Endodermal cell (in vitro differentiated cells): ENCODE data around the gene LCE1A. TPM values are rescaled to one million over a fixed set of nuclear protein-coding genes. Genes with fewer than 3 reads are reported as not detected.

Source experiments
- DNase-seq: peaks from one replicate; pipeline ENCODE4 v3.0.0-alpha.2; 2017
- H3K27ac ChIP-seq: 2 replicates; pipeline ENCODE4 v1.5.1; 2013; ENCODE audit warnings: mild to moderate bottlenecking, low read depth, low read length, moderate library complexity
- H3K27me3 ChIP-seq: 2 replicates; pipeline ENCODE4 v1.6.1; 2013; ENCODE audit warnings: mild to moderate bottlenecking, low read length, moderate library complexity; ENCODE audit not compliant: insufficient read depth, control insufficient read depth, poor library complexity, severe bottlenecking
- H3K36me3 ChIP-seq: 2 replicates; pipeline ENCODE4 v1.7.0; 2013; ENCODE audit warnings: mild to moderate bottlenecking, low read length, moderate library complexity; ENCODE audit not compliant: control insufficient read depth, insufficient read depth
- H3K4me1 ChIP-seq: one replicate; pipeline ENCODE4 v1.7.0; 2013; ENCODE audit warnings: low read length; ENCODE audit not compliant: control insufficient read depth, insufficient read depth
- H3K4me3 ChIP-seq: 2 replicates; pipeline ENCODE4 v1.5.1; 2013; ENCODE audit warnings: mild to moderate bottlenecking, low read length, moderate library complexity
- H3K9ac ChIP-seq: 2 replicates; pipeline ENCODE4 v1.6.1; 2013; ENCODE audit warnings: mild to moderate bottlenecking, low read length, moderate library complexity; ENCODE audit not compliant: poor library complexity, severe bottlenecking; ENCODE audit errors: extremely low read depth
- H3K9me3 ChIP-seq: 2 replicates; pipeline ENCODE4 v1.6.1; 2013; ENCODE audit warnings: mild to moderate bottlenecking, low read length, moderate library complexity; ENCODE audit not compliant: control insufficient read depth
- H3K27ac Mint-ChIP-seq: 2 replicates; pipeline ENCODE4 v1.8.0; 2020; ENCODE audit warnings: mixed read lengths
- H3K27me3 Mint-ChIP-seq: 2 replicates; pipeline ENCODE4 v1.8.0; 2021; ENCODE audit warnings: mild to moderate bottlenecking, mixed read lengths; ENCODE audit not compliant: insufficient read depth
- H3K36me3 Mint-ChIP-seq: 2 replicates; pipeline ENCODE4 v1.8.0; 2020; ENCODE audit warnings: low read depth, mixed read lengths
- H3K4me1 Mint-ChIP-seq: 2 replicates; pipeline ENCODE4 v1.8.0; 2020; ENCODE audit warnings: mixed read lengths
- H3K4me3 Mint-ChIP-seq: 2 replicates; pipeline ENCODE4 v1.8.0; 2020; ENCODE audit warnings: mild to moderate bottlenecking, moderate library complexity, mixed read lengths
- H3K9me3 Mint-ChIP-seq: 2 replicates; pipeline ENCODE4 v1.8.0; 2020; ENCODE audit warnings: mild to moderate bottlenecking, mixed read lengths
- CTCF ChIP-seq: fragments of 200-600 bp; sonication (generic); conservative IDR thresholded peaks from 2 replicates; pipeline ENCODE4 v1.5.0; 2021; ENCODE audit warnings: antibody characterized with exemption, mild to moderate bottlenecking
- WGBS, 2 experiments: methylation state at CpG; one replicate each; pipeline versions ENCODE4 v1.1.5 to v1.1.7; 2013; ENCODE audit warnings: missing lambda C conversion rate in 2 of 2, mixed read lengths in 1 of 2; ENCODE audit not compliant: insufficient coverage in 1 of 2, insufficient read length in 1 of 2; 5-methylcytosine and 5-hydroxymethylcytosine counted together
- total RNA-seq, 2 donors: library from RNA; stranded (reverse); fragmentation: NEBNext Ultra II Directional in 1 of 2; extraction: Animal tissue kit (Norgen Biotek cat#: 25700) in 1 of 2; gene quantifications; 2 replicates in 1 of 2; 3 replicates in 1 of 2; pipeline ENCODE4 v1.2.1, GENCODE V29; 2021

LCE1A gene
- total RNA-seq, 2 donors from 2014 or later = not detected

DNA sequence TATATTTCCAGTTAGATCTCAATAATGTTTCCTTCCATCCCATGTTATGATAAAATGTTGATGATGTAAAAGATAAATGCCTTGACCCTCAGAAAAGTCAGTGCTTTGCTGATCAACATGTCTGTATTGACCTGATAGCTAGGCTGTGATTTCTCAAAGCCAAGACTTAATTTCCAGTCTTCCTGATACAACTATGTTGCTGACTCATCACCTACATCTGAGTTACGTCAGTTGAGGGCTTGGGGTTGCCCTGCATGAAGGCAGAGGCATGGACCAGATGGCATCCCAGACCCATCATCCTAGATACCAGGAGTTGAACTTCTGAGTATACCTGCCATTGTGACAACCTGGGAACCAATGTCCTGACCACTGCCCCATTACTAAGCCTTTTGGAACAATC is 25.9 kb upstream of the LCE1A start:
- Histone ChIP-seq H3K27me3 (no peaks in the 10 kb centered on the region), H3K36me3 (no peaks in the 10 kb centered on the region), H3K4me3 (no peak overlapping the region), H3K9ac (no peak overlapping the region), H3K27ac (no peak overlapping the region), H3K9me3 (peaks cover 63% of the 10 kb centered on the region), H3K4me1 (no peaks in the 10 kb centered on the region)
- 59 to 64% methylated on average over 1 of the region's 1 CpG for WGBS, 2 experiments
- H3K36me3 Mint-ChIP-seq = no peaks in the 10 kb centered on the region
- DNase-seq = no peak
- H3K4me3 Mint-ChIP-seq = no peak overlapping the region
- no peak for TF ChIP-seq CTCF
- peaks cover 87% of the 10 kb centered on the region for H3K9me3 Mint-ChIP-seq
- H3K27me3 Mint-ChIP-seq = peaks cover 2% of the 10 kb centered on the region
- no peak overlapping the region for H3K27ac Mint-ChIP-seq
- H3K4me1 Mint-ChIP-seq = no peaks in the 10 kb centered on the region

- Mint-ChIP-seq H3K4me1 (no peaks in the 10 kb centered on the region), H3K9me3 (peaks cover 84% of the 10 kb centered on the region), H3K27me3 (no peaks in the 10 kb centered on the region), H3K4me3 (no peak within 1 kb of the TSS), H3K27ac (no peak within 1 kb of the TSS), H3K36me3 (no peaks in the 10 kb centered on the region)
- TF ChIP-seq CTCF = no peak
- Histone ChIP-seq H3K27ac (no peak within 1 kb of the TSS), H3K4me3 (no peak within 1 kb of the TSS), H3K4me1 (no peaks in the 10 kb centered on the region), H3K27me3 (no peaks in the 10 kb centered on the region), H3K9ac (no peak within 1 kb of the TSS), H3K36me3 (no peaks in the 10 kb centered on the region), H3K9me3 (peaks cover 69% of the 10 kb centered on the region)
- 44% methylated on average over 3 of the region's 3 CpGs; no CpG with 5 or more reads in 1 of the 2 experiments for WGBS, 2 experiments
- DNase-seq = no peak
Measured at GRCh38 chr1:152806576-152806975, 20.7 kb upstream of the LCE1A start, which contains the start of gene LCE1C. Gene LCE1C, minus strand, starts transcription at chr1:152806651. Its CDS starts 1,173 bp downstream, at chr1:152805478.

DNA sequence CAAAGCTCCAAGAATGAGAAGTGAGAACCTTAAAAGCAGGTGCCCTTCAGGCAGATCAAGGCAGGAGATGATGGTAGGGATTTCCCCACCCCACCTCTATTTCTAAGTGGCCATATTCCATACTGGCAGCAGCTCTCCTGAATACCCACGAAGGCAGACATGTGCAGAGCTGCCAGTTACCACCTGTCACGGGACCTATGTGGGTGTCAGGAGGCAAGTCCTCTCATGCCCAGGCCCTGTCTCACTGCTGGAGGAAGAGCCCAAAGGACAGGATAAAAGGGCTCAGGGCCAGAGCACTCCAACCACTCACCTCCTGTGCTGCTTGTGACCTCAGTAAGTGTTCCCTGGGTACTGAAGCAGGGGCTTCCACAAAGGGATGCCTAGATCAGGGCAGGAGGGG is 16.2 kb upstream of the LCE1A start:
- no peaks in the 10 kb centered on the region for H3K4me1 ChIP-seq
- Mint-ChIP-seq H3K9me3 (peaks cover 80% of the 10 kb centered on the region), H3K27ac (no peak overlapping the region), H3K27me3 (no peaks in the 10 kb centered on the region), H3K4me3 (no peak overlapping the region), H3K4me1 (no peaks in the 10 kb centered on the region), H3K36me3 (no peaks in the 10 kb centered on the region)
- no peak for DNase-seq
- H3K36me3 ChIP-seq = no peaks in the 10 kb centered on the region
- no peaks in the 10 kb centered on the region for H3K27me3 ChIP-seq
- H3K27ac ChIP-seq = no peak overlapping the region
- WGBS, 2 experiments = 45% methylated on average over 2 of the region's 2 CpGs; no CpG with 5 or more reads in 1 of the 2 experiments
- H3K9ac ChIP-seq = no peak overlapping the region
- peaks cover 72% of the 10 kb centered on the region for H3K9me3 ChIP-seq
- no peak for TF ChIP-seq CTCF
- H3K4me3 ChIP-seq = no peak overlapping the region
